Activated CD4-positive, alpha-beta memory T cell treated with anti-CD3 and anti-CD28 coated beads, Interleukin-2, amount 10 ng/mL, durations not matched to agents 7 days and 5 days (primary cell): Measurements from ENCODE around the gene RAB25. TPM values are rescaled to one million over a fixed set of nuclear protein-coding genes. Genes with fewer than 3 reads are reported as not detected.

Source experiments
- CTCF ChIA-PET: fragments of 350-600 bp; sonication (Branson Sonifier 250); formaldehyde crosslinking; loops from one replicate; lab custom pipeline; 2021; ENCODE audit warnings: antibody characterized with exemption, inconsistent platforms; lab: Charles Lee
- POLR2A ChIA-PET: fragments of 350-600 bp; sonication (Branson Sonifier 250); formaldehyde crosslinking; loops from one replicate; lab custom pipeline; 2021; ENCODE audit warnings: antibody characterized with exemption; lab: Charles Lee
- DNase-seq: peaks from one replicate; pipeline ENCODE4 v3.0.0-alpha.2; 2020
- H3K27ac Mint-ChIP-seq: one replicate; pipeline ENCODE4 v1.8.0; 2021; ENCODE audit warnings: mild to moderate bottlenecking, mixed read lengths
- H3K27me3 Mint-ChIP-seq: one replicate; pipeline ENCODE4 v1.8.0; 2021; ENCODE audit warnings: mixed read lengths
- H3K36me3 Mint-ChIP-seq: one replicate; pipeline ENCODE4 v1.8.0; 2021; ENCODE audit warnings: low read depth, mixed read lengths
- H3K4me1 Mint-ChIP-seq: one replicate; pipeline ENCODE4 v1.8.0; 2021; ENCODE audit warnings: mixed read lengths
- H3K4me3 Mint-ChIP-seq: one replicate; pipeline ENCODE4 v1.8.0; 2021; ENCODE audit warnings: mild to moderate bottlenecking, mixed read lengths
- H3K9me3 Mint-ChIP-seq: one replicate; pipeline ENCODE4 v1.8.0; 2021; ENCODE audit warnings: mixed read lengths
- total RNA-seq, 2 experiments: library from RNA; stranded (reverse); gene quantifications; one replicate each; pipeline ENCODE4 v1.2.3, GENCODE V29; 2021

Gene RAB25
- total RNA-seq, 2 experiments from 2014 or later = 0.53 TPM; not detected in 1

- POLR2A ChIA-PET = interaction anchor here (2.4 to 6.4 kb wide), 3 partner anchors 6 to 18 kb away, joined by 12 to 73 read pairs (median 15); partner anchors contain the start of gene LMNA
Measured at GRCh38 chr1:156108057-156108456, 47.1 kb downstream of the RAB25 start.

GRCh38 chr1:156108664-156109241 is 47.8 kb downstream of the RAB25 start:
- H3K36me3 Mint-ChIP-seq = no peaks in the 10 kb centered on the region
- peaks cover 13% of the 10 kb centered on the region for H3K27me3 Mint-ChIP-seq
- H3K4me3 Mint-ChIP-seq = no peak overlapping the region
- ChIA-PET CTCF (interaction anchor here (0.8 to 4.7 kb wide), 2 partner anchors 12 to 19 kb away, joined by 3 to 34 read pairs; no protein-coding TSS in a partner anchor), POLR2A (interaction anchor here (1.6 to 2.4 kb wide), 2 partner anchors 10 to 11 kb away, joined by 3 to 12 read pairs; no protein-coding TSS in a partner anchor)
- H3K27ac Mint-ChIP-seq = no peak overlapping the region
- DNase-seq = no peak
- no peaks in the 10 kb centered on the region for H3K9me3 Mint-ChIP-seq
- peaks cover 41% of the 10 kb centered on the region for H3K4me1 Mint-ChIP-seq

More at GRCh38 chr1:156108057-156108456, 47.1 kb downstream of the RAB25 start:
- no peak overlapping the region for H3K4me3 Mint-ChIP-seq
- peaks cover 10% of the 10 kb centered on the region for H3K27me3 Mint-ChIP-seq
- CTCF ChIA-PET = interaction anchor here (0.8 to 4.7 kb wide), 4 partner anchors 11 to 20 kb away, joined by 3 to 34 read pairs (median 9); no protein-coding TSS in a partner anchor
- no peak overlapping the region for H3K27ac Mint-ChIP-seq
- H3K9me3 Mint-ChIP-seq = no peaks in the 10 kb centered on the region
- H3K4me1 Mint-ChIP-seq = peaks cover 44% of the 10 kb centered on the region
- no peak for DNase-seq
- no peaks in the 10 kb centered on the region for H3K36me3 Mint-ChIP-seq

- CTCF ChIA-PET = interaction anchor here (0.8 to 4.7 kb wide), 2 partner anchors 13 to 18 kb away, joined by 3 to 34 read pairs; no protein-coding TSS in a partner anchor
- Mint-ChIP-seq H3K27ac (no peak overlapping the region), H3K27me3 (peaks cover 18% of the 10 kb centered on the region)
Measured at GRCh38 chr1:156110252-156110651, 49.3 kb downstream of the RAB25 start.

GRCh38 chr1:156111355-156111962 is 50.5 kb downstream of the RAB25 start:
- no peak overlapping the region for H3K4me3 Mint-ChIP-seq
- peaks cover 38% of the 10 kb centered on the region for H3K4me1 Mint-ChIP-seq
- POLR2A ChIA-PET = interaction anchor here (1.0 to 9.2 kb wide), 6 partner anchors 7 to 172 kb away, joined by 3 to 111 read pairs (median 6); no protein-coding TSS in a partner anchor
- H3K9me3 Mint-ChIP-seq = no peaks in the 10 kb centered on the region
- H3K36me3 Mint-ChIP-seq = peaks cover 3% of the 10 kb centered on the region
- H3K27ac Mint-ChIP-seq = no peak overlapping the region
- CTCF ChIA-PET = interaction anchor here (0.7 to 9.8 kb wide), 4 partner anchors 13 to 208 kb away, joined by 3 to 98 read pairs (median 8); no protein-coding TSS in a partner anchor
- peaks cover 18% of the 10 kb centered on the region for H3K27me3 Mint-ChIP-seq
- no peak for DNase-seq

More at GRCh38 chr1:156110252-156110651, 49.3 kb downstream of the RAB25 start:
- peaks cover 3% of the 10 kb centered on the region for H3K36me3 Mint-ChIP-seq
- H3K9me3 Mint-ChIP-seq = no peaks in the 10 kb centered on the region
- DNase-seq = no peak
- no peak overlapping the region for H3K4me3 Mint-ChIP-seq
- POLR2A ChIA-PET = interaction anchor here (1.1 to 1.6 kb wide), 2 partner anchors 10 to 13 kb away, joined by 3 read pairs; no protein-coding TSS in a partner anchor
- peaks cover 39% of the 10 kb centered on the region for H3K4me1 Mint-ChIP-seq

GRCh38 chr1:156112276-156113137 is 51.5 kb downstream of the RAB25 start:
- ChIA-PET POLR2A (interaction anchor here (1.1 to 9.2 kb wide), 4 partner anchors 8 to 171 kb away, joined by 3 to 111 read pairs (median 40); no protein-coding TSS in a partner anchor), CTCF (interaction anchor here (0.8 to 9.8 kb wide), 3 partner anchors 14 to 16 kb away, joined by 4 to 98 read pairs (median 12); no protein-coding TSS in a partner anchor)
- Mint-ChIP-seq H3K4me1 (peaks cover 34% of the 10 kb centered on the region), H3K4me3 (no peak overlapping the region), H3K27me3 (peaks cover 17% of the 10 kb centered on the region), H3K36me3 (peaks cover 3% of the 10 kb centered on the region), H3K9me3 (no peaks in the 10 kb centered on the region), H3K27ac (no peak overlapping the region)
- DNase-seq = no peak

GRCh38 chr1:156113282-156113950 is 52.5 kb downstream of the RAB25 start:
- no peak overlapping the region for H3K27ac Mint-ChIP-seq
- peaks cover 39% of the 10 kb centered on the region for H3K4me1 Mint-ChIP-seq
- no peaks in the 10 kb centered on the region for H3K9me3 Mint-ChIP-seq
- H3K36me3 Mint-ChIP-seq = peaks cover 3% of the 10 kb centered on the region
- peaks cover 17% of the 10 kb centered on the region for H3K27me3 Mint-ChIP-seq
- POLR2A ChIA-PET = interaction anchor here (1.2 to 9.2 kb wide), 6 partner anchors 9 to 133 kb away, joined by 4 to 111 read pairs (median 30); partner anchors contain the start of gene PMF1
- CTCF ChIA-PET = interaction anchor here (2.2 to 9.8 kb wide), 3 partner anchors 14 to 18 kb away, joined by 12 to 98 read pairs (median 86); no protein-coding TSS in a partner anchor
- H3K4me3 Mint-ChIP-seq = no peak overlapping the region
- DNase-seq = no peak

GRCh38 chr1:156114101-156114918 is 53.4 kb downstream of the RAB25 start, which contains the start of gene LMNA:
TSS of gene LMNA (plus strand) at chr1:156114711. CDS start at chr1:156114919, 208 bp downstream.
- peak within 1 kb of the TSS; percentile 82 for H3K27ac Mint-ChIP-seq
- peak; percentile 77 for DNase-seq
- peaks cover 17% of the 10 kb centered on the region for H3K27me3 Mint-ChIP-seq
- H3K9me3 Mint-ChIP-seq = no peaks in the 10 kb centered on the region
- POLR2A ChIA-PET = interaction anchor here (1.0 to 9.2 kb wide), 10 partner anchors 10 to 169 kb away, joined by 3 to 111 read pairs (median 9); partner anchors contain the start of gene PMF1
- CTCF ChIA-PET = interaction anchor here (1.2 to 9.8 kb wide), 3 partner anchors 13 to 19 kb away, joined by 3 to 98 read pairs (median 86); no protein-coding TSS in a partner anchor
- peaks cover 46% of the 10 kb centered on the region for H3K4me1 Mint-ChIP-seq
- peak within 1 kb of the TSS; percentile 95 for H3K4me3 Mint-ChIP-seq
- peaks cover 3% of the 10 kb centered on the region for H3K36me3 Mint-ChIP-seq

GRCh38 chr1:156114919-156115513 is 54.1 kb downstream of the RAB25 start:
- Mint-ChIP-seq H3K27me3 (peaks cover 17% of the 10 kb centered on the region), H3K36me3 (peaks cover 3% of the 10 kb centered on the region)
- DNase-seq = no peak

GRCh38 chr1:156115514-156116374 is 54.8 kb downstream of the RAB25 start:
- Mint-ChIP-seq H3K27ac (peak overlapping the region; percentile 66), H3K4me3 (peak overlapping the region; percentile 95), H3K36me3 (peaks cover 3% of the 10 kb centered on the region), H3K9me3 (no peaks in the 10 kb centered on the region), H3K4me1 (peaks cover 57% of the 10 kb centered on the region), H3K27me3 (peaks cover 17% of the 10 kb centered on the region)
- ChIA-PET POLR2A (interaction anchor here (1.2 to 9.2 kb wide), 7 partner anchors 11 to 167 kb away, joined by 3 to 111 read pairs (median 22); partner anchors contain the start of genes PMF1 and SMG5), CTCF (interaction anchor here (1.1 to 9.8 kb wide), 5 partner anchors 9 to 20 kb away, joined by 3 to 98 read pairs (median 8); no protein-coding TSS in a partner anchor)
- no peak for DNase-seq

More at GRCh38 chr1:156114919-156115513, 54.1 kb downstream of the RAB25 start:
- H3K27ac Mint-ChIP-seq = peak overlapping the region; percentile 64
- POLR2A ChIA-PET = interaction anchor here (1.0 to 9.2 kb wide), 10 partner anchors 10 to 168 kb away, joined by 3 to 111 read pairs (median 9); partner anchors contain the start of genes PMF1 and SMG5
- CTCF ChIA-PET = interaction anchor here (1.1 to 9.8 kb wide), 4 partner anchors 12 to 19 kb away, joined by 3 to 98 read pairs (median 44); no protein-coding TSS in a partner anchor
- H3K4me1 Mint-ChIP-seq = peaks cover 51% of the 10 kb centered on the region
- peak overlapping the region; percentile 95 for H3K4me3 Mint-ChIP-seq
- no peaks in the 10 kb centered on the region for H3K9me3 Mint-ChIP-seq
